GM19351 (cell line): ENCODE results near the gene NDST4.
"Not testable (repeated sequence)": the region's sequence is repeated elsewhere in the genome, so short reads cannot be mapped to it uniquely, and the experiment has no call there.

ENCODE experiments used
- ATAC-seq: cut with Tn5 transposase; IDR thresholded peaks from one replicate; pipeline ENCODE4 v1.9.1; 2021; ENCODE audit warnings: mild to moderate bottlenecking, moderate library complexity; ENCODE audit not compliant: unreplicated experiment

The NDST4 gene

DNA sequence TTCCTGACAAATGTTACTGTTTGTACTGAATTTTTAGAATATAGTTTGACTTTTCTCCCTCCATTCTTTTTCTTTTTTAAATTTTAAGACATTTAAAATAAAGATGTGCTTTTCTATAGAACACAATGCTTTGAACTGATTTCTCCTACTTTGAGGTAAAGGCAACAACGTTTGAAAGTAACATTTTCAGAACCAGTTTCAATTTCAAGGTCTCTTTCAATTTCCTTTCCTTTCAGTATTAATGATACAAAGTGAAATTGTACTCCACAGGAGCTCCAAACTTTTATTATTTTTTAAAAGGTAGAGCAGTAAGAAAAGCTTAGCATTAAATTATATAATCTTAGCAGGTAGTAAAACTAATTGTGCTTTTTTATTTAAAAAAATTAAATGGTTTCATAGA, 54.9 kb downstream of the NDST4 start:
- no peak for ATAC-seq

DNA sequence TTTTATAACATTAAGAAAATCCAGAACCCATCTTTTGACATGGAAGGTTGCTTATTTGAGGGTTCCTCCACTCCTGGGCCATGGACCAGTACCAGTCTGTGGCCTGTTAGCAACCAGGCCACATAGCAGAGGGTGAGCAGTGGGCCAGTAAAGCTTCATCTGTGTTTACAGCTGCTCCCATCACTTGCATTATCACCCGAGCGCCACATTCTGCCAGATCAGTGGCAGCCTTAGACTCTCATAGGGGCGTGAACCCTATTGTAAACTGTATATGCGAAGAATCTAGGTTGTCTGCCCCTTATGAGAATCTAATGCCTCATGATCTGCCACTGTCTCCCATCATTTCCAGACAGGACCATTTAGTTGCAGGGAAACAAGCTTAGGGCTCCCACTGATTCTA, 58.6 kb downstream of the NDST4 start:
- ATAC-seq: peak; percentile 72

DNA sequence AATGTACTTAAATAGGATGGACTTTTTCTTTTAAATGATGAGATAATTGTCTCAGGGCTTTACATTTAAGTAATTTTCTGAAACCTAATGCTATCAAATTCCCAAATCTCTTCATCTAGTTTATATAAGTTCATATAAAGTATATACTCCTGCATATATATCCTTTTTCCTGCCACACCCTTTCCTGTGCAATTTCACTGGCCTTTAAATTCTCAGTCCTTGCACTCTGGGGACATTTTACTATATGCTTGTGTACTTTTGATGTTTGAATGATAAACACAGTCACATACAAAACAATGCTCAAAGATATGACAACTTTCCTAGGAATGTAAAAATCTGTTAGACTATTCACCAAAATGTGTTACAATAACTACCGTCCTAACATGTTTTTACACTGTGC, 60.1 kb downstream of the NDST4 start:
- no peak for ATAC-seq

DNA sequence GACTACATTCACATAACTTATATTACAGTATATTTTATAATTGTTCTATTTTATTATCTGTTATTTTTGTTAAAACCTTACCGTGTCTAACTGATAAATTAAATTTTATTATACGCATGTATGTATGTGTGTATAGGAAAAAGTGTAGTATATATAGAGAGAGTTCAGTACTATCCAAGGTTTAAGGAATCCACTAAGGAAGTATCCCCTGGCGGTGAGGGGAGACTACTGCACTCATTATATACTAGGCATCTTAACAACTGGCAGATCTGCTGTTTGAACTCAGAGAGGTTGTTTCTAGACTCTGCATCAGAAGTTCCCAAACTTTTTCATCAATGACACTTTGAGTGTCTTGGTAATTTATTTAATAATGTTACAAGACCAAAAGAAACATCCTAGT, 70.9 kb downstream of the NDST4 start:
- ATAC-seq: peak; percentile 52

GRCh38 chr4:115030281-115030680, 83.1 kb downstream of the NDST4 start:
- ATAC-seq: no peak

GRCh38 chr4:115028682-115029410, 84.6 kb downstream of the NDST4 start:
- no peak for ATAC-seq

DNA sequence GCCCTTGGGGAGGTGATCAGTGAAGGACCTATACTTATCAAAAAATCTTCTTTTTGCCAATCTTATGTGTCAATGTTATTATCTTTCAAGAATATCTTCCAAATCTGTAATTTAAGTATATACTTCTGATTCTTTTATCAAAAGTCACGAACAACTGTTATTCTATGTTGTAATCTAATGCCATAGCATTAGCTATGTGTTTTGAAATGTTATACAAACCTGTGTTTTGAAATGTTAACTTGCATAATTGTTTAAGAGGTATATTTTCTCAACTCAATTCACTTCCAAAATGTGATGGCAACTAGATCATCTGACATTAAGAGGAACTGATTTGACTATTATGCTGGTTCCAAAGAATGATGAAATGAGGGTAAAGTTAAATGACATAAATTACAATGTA, 113.5 kb downstream of the NDST4 start:
- no peak for ATAC-seq

GRCh38 chr4:114998316-114998715, 115.1 kb downstream of the NDST4 start:
- ATAC-seq: no peak

DNA sequence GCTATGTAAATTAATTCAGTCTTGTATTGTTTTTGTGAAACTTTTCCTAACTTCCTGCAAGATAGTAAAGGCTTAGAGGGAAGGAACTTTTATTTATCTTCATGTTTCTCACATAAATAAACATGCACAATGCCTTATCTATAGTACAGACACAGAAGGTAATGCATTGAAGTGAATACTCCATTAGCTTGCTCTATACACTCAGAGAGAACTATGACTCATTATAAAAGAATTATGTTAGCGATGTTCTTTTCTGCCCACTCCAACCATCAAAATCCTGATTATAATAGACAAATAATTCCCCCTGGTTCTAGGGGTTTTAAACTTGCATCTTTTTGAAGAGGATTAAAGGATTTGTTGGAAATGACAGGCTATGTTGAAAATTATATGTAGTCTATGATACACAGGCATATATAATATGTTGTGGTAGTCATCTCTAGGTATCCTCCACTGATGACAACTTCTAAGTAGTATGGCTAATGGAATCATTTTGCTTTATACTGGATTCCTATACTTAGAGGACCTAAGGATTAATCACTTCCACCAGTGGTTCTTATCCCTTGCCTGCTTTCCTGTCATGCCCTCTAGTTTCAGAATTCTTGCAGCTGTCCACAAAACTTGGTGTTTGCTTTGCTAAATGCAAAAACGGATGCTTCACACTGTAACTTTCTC, 115.7 kb downstream of the NDST4 start:
- ATAC-seq: no peak

- ATAC-seq: no peak
Measured at GRCh38 chr4:114986133-114986532, 127.3 kb downstream of the NDST4 start.

GRCh38 chr4:114980932-114981708, 132.3 kb downstream of the NDST4 start:
- no peak for ATAC-seq

GRCh38 chr4:114980399-114980798, 133.0 kb downstream of the NDST4 start:
- ATAC-seq: not testable (repeated sequence)

GRCh38 chr4:114976901-114977300, 136.5 kb downstream of the NDST4 start:
- ATAC-seq: no peak

- ATAC-seq: no peak
Measured at GRCh38 chr4:114964026-114964425, 149.4 kb downstream of the NDST4 start.

GRCh38 chr4:114945616-114946015, 167.8 kb downstream of the NDST4 start:
- ATAC-seq: no peak

DNA sequence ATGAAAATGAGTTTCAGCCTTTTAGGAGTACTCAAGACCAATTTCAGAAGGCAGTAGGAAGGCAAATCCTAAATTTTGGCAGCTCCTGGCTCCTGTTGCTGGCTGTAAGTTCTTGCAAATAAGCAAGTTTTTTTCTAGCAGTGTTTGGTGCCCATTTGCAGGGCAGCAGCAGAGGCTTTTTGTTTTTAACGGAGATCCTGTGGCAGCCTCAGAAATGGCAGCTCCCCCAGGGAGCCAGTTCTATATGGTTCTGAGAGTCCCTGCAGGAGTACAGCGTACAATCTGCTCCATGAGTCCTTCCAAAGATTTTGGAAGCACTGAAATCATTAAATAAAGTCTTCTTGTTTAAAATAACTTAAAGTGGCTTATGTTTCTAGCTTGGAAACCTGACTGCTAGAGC, 171.9 kb downstream of the NDST4 start:
- ATAC-seq: no peak

- no peak for ATAC-seq
Measured at GRCh38 chr4:114927881-114928280, 185.5 kb downstream of the NDST4 start.

- no peak for ATAC-seq
Measured at GRCh38 chr4:114926583-114926982, 186.8 kb downstream of the NDST4 start.

DNA sequence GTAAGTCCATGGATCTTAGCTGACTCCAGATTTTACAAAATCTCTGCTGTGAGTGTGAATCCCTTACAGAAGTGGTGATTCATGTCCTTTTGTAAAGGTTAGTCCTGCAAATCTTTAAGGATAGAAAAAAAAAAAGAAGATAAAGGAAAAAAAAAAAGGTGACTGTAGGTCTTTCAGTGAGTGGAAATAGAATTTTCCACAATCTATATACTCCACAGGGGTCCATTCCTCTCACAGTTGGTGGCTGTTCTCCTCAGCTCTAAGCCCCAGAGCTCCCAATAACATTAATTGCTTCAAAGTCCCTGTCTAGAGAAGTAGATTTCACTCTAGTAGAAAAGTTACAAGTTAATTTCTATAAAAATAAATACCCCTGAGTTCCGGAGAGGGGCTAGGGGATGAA, 189.1 kb downstream of the NDST4 start:
- no peak for ATAC-seq

GRCh38 chr4:114922592-114922933, 190.9 kb downstream of the NDST4 start:
- ATAC-seq: no peak

- ATAC-seq: no peak
Measured at GRCh38 chr4:114921790-114922591, 191.4 kb downstream of the NDST4 start.
